ENCODE data around the gene LRP1. TPM values are rescaled to one million over a fixed set of nuclear protein-coding genes. Genes with fewer than 3 reads are reported as not detected.

LRP1 gene
- total and polyA plus RNA-seq, 2 experiments from 2014 or later = 26.6 to 145 TPM

DNA sequence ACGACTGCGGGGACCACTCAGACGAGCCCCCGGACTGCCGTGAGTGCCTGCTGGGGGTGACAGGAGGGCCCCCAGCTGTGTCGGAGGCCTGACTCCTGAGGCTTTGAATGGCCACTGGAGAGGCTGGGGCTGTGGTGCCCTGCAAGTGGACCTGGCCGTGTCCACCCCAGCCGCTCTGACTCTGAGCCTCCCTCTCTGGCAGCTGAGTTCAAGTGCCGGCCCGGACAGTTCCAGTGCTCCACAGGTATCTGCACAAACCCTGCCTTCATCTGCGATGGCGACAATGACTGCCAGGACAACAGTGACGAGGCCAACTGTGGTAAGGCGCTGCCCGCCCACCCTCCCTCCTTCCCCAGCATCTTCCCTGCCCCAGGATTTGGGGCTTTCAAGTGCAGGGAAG is 72.2 kb downstream of the LRP1 start:
- Histone ChIP-seq H3F3A (replicated peaks; ENCODE audit: low read depth) (no peaks in the 10 kb centered on the region), H4K20me1 (replicated peaks; ENCODE audit: insufficient read depth) (no peaks in the 10 kb centered on the region; the same call in 1 of the 2 replicates), H3K79me2 (replicated peaks; ENCODE audit: insufficient read depth) (no peaks in the 10 kb centered on the region), H3K9me2 (ENCODE audit: insufficient read depth) (no peaks in the 10 kb centered on the region), H3K4me3 (no peak overlapping the region), H3K27me3 (ENCODE audit: insufficient read depth) (no peaks in the 10 kb centered on the region), H3K4me1 (ENCODE audit: insufficient read depth) (no peaks in the 10 kb centered on the region), H3K27ac (ENCODE audit: low read depth) (no peak overlapping the region), H3K36me3 (ENCODE audit: insufficient read depth) (peaks cover 28% of the 10 kb centered on the region), H2AFZ (no peak overlapping the region), H3K4me2 (no peak overlapping the region)
- no peak overlapping the region for H3K27ac Mint-ChIP-seq
- TF ChIP-seq ZNF331 (CRISPR knock-in tag; IDR thresholded peaks at IDR 0.05; ENCODE audit: low read depth) (no peak), STAT1 (IDR thresholded peaks at IDR 0.05; ENCODE audit: unreplicated experiment) (no peak), JUNB (IDR thresholded peaks at IDR 0.05; ENCODE audit: unreplicated experiment) (no peak), NANOG (IDR thresholded peaks at IDR 0.05; ENCODE audit: borderline replicate concordance) (no peak), EZH2 (IDR thresholded peaks at IDR 0.05; ENCODE audit: low read depth, unreplicated experiment) (no peak), ZNF114 (CRISPR knock-in tag; IDR thresholded peaks at IDR 0.05) (no peak), CREB1 (CRISPR knock-in tag; IDR thresholded peaks at IDR 0.05; ENCODE audit: low read depth) (no peak), EZH2phosphoT487 (IDR thresholded peaks at IDR 0.05; ENCODE audit: unreplicated experiment) (no peak), POLR2AphosphoS5 (IDR thresholded peaks at IDR 0.05; ENCODE audit: low read depth) (no peak)
- TF ChIP-seq, protein P1, sequence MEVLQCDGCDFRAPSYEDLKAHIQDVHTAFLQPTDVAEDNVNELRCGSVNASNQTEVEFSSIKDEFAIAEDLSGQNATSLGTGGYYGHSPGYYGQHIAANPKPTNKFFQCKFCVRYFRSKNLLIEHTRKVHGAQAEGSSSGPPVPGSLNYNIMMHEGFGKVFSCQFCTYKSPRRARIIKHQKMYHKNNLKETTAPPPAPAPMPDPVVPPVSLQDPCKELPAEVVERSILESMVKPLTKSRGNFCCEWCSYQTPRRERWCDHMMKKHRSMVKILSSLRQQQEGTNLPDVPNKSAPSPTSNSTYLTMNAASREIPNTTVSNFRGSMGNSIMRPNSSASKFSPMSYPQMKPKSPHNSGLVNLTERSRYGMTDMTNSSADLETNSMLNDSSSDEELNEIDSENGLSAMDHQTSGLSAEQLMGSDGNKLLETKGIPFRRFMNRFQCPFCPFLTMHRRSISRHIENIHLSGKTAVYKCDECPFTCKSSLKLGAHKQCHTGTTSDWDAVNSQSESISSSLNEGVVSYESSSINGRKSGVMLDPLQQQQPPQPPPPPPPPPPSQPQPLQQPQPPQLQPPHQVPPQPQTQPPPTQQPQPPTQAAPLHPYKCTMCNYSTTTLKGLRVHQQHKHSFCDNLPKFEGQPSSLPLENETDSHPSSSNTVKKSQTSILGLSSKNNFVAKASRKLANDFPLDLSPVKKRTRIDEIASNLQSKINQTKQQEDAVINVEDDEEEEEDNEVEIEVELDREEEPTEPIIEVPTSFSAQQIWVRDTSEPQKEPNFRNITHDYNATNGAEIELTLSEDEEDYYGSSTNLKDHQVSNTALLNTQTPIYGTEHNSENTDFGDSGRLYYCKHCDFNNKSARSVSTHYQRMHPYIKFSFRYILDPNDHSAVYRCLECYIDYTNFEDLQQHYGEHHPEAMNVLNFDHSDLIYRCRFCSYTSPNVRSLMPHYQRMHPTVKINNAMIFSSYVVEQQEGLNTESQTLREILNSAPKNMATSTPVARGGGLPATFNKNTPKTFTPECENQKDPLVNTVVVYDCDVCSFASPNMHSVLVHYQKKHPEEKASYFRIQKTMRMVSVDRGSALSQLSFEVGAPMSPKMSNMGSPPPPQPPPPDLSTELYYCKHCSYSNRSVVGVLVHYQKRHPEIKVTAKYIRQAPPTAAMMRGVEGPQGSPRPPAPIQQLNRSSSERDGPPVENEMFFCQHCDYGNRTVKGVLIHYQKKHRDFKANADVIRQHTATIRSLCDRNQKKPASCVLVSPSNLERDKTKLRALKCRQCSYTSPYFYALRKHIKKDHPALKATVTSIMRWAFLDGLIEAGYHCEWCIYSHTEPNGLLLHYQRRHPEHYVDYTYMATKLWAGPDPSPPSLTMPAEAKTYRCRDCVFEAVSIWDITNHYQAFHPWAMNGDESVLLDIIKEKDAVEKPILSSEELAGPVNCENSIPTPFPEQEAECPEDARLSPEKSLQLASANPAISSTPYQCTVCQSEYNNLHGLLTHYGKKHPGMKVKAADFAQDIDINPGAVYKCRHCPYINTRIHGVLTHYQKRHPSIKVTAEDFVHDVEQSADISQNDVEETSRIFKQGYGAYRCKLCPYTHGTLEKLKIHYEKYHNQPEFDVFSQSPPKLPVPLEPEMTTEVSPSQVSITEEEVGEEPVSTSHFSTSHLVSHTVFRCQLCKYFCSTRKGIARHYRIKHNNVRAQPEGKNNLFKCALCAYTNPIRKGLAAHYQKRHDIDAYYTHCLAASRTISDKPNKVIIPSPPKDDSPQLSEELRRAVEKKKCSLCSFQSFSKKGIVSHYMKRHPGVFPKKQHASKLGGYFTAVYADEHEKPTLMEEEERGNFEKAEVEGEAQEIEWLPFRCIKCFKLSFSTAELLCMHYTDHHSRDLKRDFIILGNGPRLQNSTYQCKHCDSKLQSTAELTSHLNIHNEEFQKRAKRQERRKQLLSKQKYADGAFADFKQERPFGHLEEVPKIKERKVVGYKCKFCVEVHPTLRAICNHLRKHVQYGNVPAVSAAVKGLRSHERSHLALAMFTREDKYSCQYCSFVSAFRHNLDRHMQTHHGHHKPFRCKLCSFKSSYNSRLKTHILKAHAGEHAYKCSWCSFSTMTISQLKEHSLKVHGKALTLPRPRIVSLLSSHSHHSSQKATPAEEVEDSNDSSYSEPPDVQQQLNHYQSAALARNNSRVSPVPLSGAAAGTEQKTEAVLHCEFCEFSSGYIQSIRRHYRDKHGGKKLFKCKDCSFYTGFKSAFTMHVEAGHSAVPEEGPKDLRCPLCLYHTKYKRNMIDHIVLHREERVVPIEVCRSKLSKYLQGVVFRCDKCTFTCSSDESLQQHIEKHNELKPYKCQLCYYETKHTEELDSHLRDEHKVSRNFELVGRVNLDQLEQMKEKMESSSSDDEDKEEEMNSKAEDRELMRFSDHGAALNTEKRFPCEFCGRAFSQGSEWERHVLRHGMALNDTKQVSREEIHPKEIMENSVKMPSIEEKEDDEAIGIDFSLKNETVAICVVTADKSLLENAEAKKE (CRISPR knock-in tag; IDR thresholded peaks at IDR 0.05) = no peak
- TF ChIP-seq, protein P2, sequence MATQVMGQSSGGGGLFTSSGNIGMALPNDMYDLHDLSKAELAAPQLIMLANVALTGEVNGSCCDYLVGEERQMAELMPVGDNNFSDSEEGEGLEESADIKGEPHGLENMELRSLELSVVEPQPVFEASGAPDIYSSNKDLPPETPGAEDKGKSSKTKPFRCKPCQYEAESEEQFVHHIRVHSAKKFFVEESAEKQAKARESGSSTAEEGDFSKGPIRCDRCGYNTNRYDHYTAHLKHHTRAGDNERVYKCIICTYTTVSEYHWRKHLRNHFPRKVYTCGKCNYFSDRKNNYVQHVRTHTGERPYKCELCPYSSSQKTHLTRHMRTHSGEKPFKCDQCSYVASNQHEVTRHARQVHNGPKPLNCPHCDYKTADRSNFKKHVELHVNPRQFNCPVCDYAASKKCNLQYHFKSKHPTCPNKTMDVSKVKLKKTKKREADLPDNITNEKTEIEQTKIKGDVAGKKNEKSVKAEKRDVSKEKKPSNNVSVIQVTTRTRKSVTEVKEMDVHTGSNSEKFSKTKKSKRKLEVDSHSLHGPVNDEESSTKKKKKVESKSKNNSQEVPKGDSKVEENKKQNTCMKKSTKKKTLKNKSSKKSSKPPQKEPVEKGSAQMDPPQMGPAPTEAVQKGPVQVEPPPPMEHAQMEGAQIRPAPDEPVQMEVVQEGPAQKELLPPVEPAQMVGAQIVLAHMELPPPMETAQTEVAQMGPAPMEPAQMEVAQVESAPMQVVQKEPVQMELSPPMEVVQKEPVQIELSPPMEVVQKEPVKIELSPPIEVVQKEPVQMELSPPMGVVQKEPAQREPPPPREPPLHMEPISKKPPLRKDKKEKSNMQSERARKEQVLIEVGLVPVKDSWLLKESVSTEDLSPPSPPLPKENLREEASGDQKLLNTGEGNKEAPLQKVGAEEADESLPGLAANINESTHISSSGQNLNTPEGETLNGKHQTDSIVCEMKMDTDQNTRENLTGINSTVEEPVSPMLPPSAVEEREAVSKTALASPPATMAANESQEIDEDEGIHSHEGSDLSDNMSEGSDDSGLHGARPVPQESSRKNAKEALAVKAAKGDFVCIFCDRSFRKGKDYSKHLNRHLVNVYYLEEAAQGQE (IDR thresholded peaks at IDR 0.05; ENCODE audit: unreplicated experiment) = no peak
- TF ChIP-seq, protein P3, sequence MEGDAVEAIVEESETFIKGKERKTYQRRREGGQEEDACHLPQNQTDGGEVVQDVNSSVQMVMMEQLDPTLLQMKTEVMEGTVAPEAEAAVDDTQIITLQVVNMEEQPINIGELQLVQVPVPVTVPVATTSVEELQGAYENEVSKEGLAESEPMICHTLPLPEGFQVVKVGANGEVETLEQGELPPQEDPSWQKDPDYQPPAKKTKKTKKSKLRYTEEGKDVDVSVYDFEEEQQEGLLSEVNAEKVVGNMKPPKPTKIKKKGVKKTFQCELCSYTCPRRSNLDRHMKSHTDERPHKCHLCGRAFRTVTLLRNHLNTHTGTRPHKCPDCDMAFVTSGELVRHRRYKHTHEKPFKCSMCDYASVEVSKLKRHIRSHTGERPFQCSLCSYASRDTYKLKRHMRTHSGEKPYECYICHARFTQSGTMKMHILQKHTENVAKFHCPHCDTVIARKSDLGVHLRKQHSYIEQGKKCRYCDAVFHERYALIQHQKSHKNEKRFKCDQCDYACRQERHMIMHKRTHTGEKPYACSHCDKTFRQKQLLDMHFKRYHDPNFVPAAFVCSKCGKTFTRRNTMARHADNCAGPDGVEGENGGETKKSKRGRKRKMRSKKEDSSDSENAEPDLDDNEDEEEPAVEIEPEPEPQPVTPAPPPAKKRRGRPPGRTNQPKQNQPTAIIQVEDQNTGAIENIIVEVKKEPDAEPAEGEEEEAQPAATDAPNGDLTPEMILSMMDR (conservative IDR thresholded peaks at IDR 0.05; ENCODE audit: low read depth in 2 of 2) = no peak
- TF ChIP-seq, protein P4, sequence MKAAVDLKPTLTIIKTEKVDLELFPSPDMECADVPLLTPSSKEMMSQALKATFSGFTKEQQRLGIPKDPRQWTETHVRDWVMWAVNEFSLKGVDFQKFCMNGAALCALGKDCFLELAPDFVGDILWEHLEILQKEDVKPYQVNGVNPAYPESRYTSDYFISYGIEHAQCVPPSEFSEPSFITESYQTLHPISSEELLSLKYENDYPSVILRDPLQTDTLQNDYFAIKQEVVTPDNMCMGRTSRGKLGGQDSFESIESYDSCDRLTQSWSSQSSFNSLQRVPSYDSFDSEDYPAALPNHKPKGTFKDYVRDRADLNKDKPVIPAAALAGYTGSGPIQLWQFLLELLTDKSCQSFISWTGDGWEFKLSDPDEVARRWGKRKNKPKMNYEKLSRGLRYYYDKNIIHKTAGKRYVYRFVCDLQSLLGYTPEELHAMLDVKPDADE (IDR thresholded peaks at IDR 0.05) = no peak
- no peaks in the 10 kb centered on the region for H3K4me1 Mint-ChIP-seq
- H3K4me3 Mint-ChIP-seq = no peak overlapping the region
- peaks cover 92% of the 10 kb centered on the region for H3K36me3 Mint-ChIP-seq (ENCODE audit: low read depth)
- H3K9me3 Mint-ChIP-seq = no peaks in the 10 kb centered on the region; the same call in 2 of the 3 replicates
- peaks cover 12% of the 10 kb centered on the region for H3K27me3 Mint-ChIP-seq (ENCODE audit: insufficient read depth, low read depth, poor library complexity)
- no peak for ATAC-seq
- no peak for DNase-seq (ENCODE audit: low spot score)
